Testis (tissue), 2 donors: ENCODE data around the gene MCM5.

ENCODE experiments used
- CTCF ChIP-seq, 3 experiments: fragments of 450-650 bp in 2 of 3; fragments of 200-600 bp in 1 of 3; sonication (generic) in 1 of 3; IDR thresholded peaks; one replicate each; pipeline ENCODE4 v1.5.1; 2016 to 2019; ENCODE audit warnings: antibody characterized with exemption in 3 of 3, mild to moderate bottlenecking in 2 of 3, moderate library complexity in 1 of 3
- POLR2A ChIP-seq: fragments of 450-650 bp; IDR thresholded peaks from one replicate; pipeline ENCODE4 v1.6.1; 2017; ENCODE audit warnings: antibody characterized with exemption, mild to moderate bottlenecking, moderate library complexity

GRCh38 chr22:35359380-35360065 is 40.4 kb upstream of the MCM5 start:
- no peak for TF ChIP-seq CTCF (IDR thresholded peaks at IDR 0.05)
- no peak for TF ChIP-seq POLR2A
